DOHH2 (cell line): ENCODE data around the gene MOB2.
A peak's percentile ranks its signal among the peaks of the same experiment; 100 is the strongest.

Source experiments
- H3F3A ChIP-seq: fragments of 200-600 bp; sonication (generic), shearing (Covaris generic); 2 replicates; pipeline ENCODE4 v1.6.0; 2016; ENCODE audit warnings: antibody characterized with exemption, mild to moderate bottlenecking; ENCODE audit not compliant: control insufficient read depth, insufficient read depth
- H3K27ac ChIP-seq: fragments of 200-600 bp; sonication (generic); 2 replicates; pipeline ENCODE4 v1.5.1; 2014; ENCODE audit warnings: low read depth, mild to moderate bottlenecking, low read length, moderate library complexity
- H3K27me3 ChIP-seq: fragments of 200-600 bp; sonication (generic); 2 replicates; pipeline ENCODE4 v1.6.1; 2014; ENCODE audit warnings: mild to moderate bottlenecking, low read length, mixed read lengths; ENCODE audit not compliant: control insufficient read depth
- H3K36me3 ChIP-seq: fragments of 200-600 bp; sonication (generic); 2 replicates; pipeline ENCODE4 v1.6.1; 2014; ENCODE audit warnings: mild to moderate bottlenecking, low read length, moderate library complexity, mixed read lengths; ENCODE audit not compliant: control insufficient read depth
- H3K4me1 ChIP-seq: fragments of 200-600 bp; sonication (generic); 2 replicates; pipeline ENCODE4 v1.6.1; 2014; ENCODE audit warnings: mild to moderate bottlenecking, low read length, mixed read lengths; ENCODE audit not compliant: control insufficient read depth
- H3K4me2 ChIP-seq: fragments of 200-600 bp; sonication (generic); 2 replicates; pipeline ENCODE4 v1.6.0; 2014; ENCODE audit warnings: mild to moderate bottlenecking, low read length, moderate library complexity
- H3K4me3 ChIP-seq: fragments of 200-600 bp; sonication (generic); 2 replicates; pipeline ENCODE4 v1.5.1; 2014; ENCODE audit warnings: mild to moderate bottlenecking, low read length, mixed read lengths
- H3K79me2 ChIP-seq: fragments of 200-600 bp; sonication (generic); 2 replicates; pipeline ENCODE4 v1.6.1; 2014; ENCODE audit warnings: mild to moderate bottlenecking, low read length, mixed read lengths; ENCODE audit not compliant: control insufficient read depth
- H3K9me2 ChIP-seq: fragments of 200-600 bp; sonication (generic); replicated peaks from 2 replicates; pipeline ENCODE4 v1.6.1; 2014; ENCODE audit warnings: mild to moderate bottlenecking, low read length, mixed read lengths; ENCODE audit not compliant: control insufficient read depth
- H3K9me3 ChIP-seq: fragments of 200-600 bp; sonication (generic); 2 replicates; pipeline ENCODE4 v1.6.1; 2014; ENCODE audit warnings: antibody characterized with exemption, low read length, mixed read lengths; ENCODE audit not compliant: control insufficient read depth, insufficient read depth
- H4K20me1 ChIP-seq: fragments of 200-600 bp; sonication (generic); 2 replicates; pipeline ENCODE4 v1.6.0; 2014; ENCODE audit warnings: low read depth, mild to moderate bottlenecking, antibody characterized with exemption, low read length, moderate library complexity; ENCODE audit not compliant: control insufficient read depth, insufficient read depth
- EZH2phosphoT487 ChIP-seq: fragments of 200-600 bp; sonication (generic); IDR thresholded peaks from 2 replicates; pipeline ENCODE4 v1.6.1; 2017; ENCODE audit warnings: borderline replicate concordance, mild to moderate bottlenecking, antibody characterized with exemption, low read length, moderate library complexity, mixed read lengths
- TF ChIP-seq, protein P1 (sequence below): fragments of 200-600 bp; sonication (generic); IDR thresholded peaks from one replicate; pipeline ENCODE4 v1.5.1; 2014; ENCODE audit warnings: antibody characterized with exemption, mild to moderate bottlenecking, low read depth, low read length; ENCODE audit not compliant: poor library complexity, severe bottlenecking

The MOB2 gene

GRCh38 chr11:1506981-1507380 lies 20.4 kb upstream of the MOB2 start:
- Histone ChIP-seq H3K9me2 (no peaks in the 10 kb centered on the region), H3K36me3 (no peaks in the 10 kb centered on the region), H3K4me2 (no peak overlapping the region), H3K79me2 (peaks cover 66% of the 10 kb centered on the region), H3K4me1 (peaks cover 4% of the 10 kb centered on the region; the same call in 1 of the 2 replicates), H3K27me3 (no peaks in the 10 kb centered on the region), H3F3A (peaks cover under 1% of the 10 kb centered on the region; the same call in 1 of the 2 replicates), H3K9me3 (peaks cover 6% of the 10 kb centered on the region; the same call in 1 of the 2 replicates), H3K4me3 (no peak overlapping the region), H4K20me1 (peaks cover 5% of the 10 kb centered on the region), H3K27ac (no peak overlapping the region)
- no peak for TF ChIP-seq EZH2phosphoT487
- TF ChIP-seq, protein P1, sequence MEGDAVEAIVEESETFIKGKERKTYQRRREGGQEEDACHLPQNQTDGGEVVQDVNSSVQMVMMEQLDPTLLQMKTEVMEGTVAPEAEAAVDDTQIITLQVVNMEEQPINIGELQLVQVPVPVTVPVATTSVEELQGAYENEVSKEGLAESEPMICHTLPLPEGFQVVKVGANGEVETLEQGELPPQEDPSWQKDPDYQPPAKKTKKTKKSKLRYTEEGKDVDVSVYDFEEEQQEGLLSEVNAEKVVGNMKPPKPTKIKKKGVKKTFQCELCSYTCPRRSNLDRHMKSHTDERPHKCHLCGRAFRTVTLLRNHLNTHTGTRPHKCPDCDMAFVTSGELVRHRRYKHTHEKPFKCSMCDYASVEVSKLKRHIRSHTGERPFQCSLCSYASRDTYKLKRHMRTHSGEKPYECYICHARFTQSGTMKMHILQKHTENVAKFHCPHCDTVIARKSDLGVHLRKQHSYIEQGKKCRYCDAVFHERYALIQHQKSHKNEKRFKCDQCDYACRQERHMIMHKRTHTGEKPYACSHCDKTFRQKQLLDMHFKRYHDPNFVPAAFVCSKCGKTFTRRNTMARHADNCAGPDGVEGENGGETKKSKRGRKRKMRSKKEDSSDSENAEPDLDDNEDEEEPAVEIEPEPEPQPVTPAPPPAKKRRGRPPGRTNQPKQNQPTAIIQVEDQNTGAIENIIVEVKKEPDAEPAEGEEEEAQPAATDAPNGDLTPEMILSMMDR = no peak

DNA sequence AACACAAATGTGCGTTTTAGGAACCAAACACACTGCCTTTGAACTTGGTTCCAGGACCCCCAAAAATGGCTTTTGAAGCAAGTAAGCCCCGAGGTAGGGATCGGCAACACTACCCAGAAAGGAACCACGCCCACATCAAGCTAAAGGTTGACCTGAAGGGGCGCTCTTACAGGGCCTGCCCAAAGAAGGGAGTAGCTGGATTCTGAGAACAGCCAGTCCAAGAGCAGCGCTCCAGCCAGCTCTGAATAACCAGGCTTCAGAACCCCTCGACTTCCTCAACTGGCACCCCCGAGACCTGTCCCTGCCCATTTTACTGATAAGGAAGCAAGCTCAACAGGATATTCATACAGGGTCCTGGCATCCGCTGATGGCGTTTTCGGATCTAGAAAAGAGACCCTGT lies 18.9 kb upstream of the MOB2 start:
- no peak overlapping the region for H3K4me3 ChIP-seq
- peaks cover 4% of the 10 kb centered on the region; the same call in 1 of the 2 replicates for H3K4me1 ChIP-seq
- no peaks in the 10 kb centered on the region for H3K9me2 ChIP-seq
- no peak overlapping the region for H3K27ac ChIP-seq
- H3K4me2 ChIP-seq = no peak overlapping the region
- H3K9me3 ChIP-seq = peaks cover 11% of the 10 kb centered on the region; the same call in 1 of the 2 replicates
- no peaks in the 10 kb centered on the region for H3K27me3 ChIP-seq
- H4K20me1 ChIP-seq = peaks cover 5% of the 10 kb centered on the region; the same call in 1 of the 2 replicates
- TF ChIP-seq, protein P1 = peak; percentile 11
- no peak for TF ChIP-seq EZH2phosphoT487
- no peaks in the 10 kb centered on the region for H3F3A ChIP-seq
- H3K36me3 ChIP-seq = no peaks in the 10 kb centered on the region
- H3K79me2 ChIP-seq = peaks cover 72% of the 10 kb centered on the region

DNA sequence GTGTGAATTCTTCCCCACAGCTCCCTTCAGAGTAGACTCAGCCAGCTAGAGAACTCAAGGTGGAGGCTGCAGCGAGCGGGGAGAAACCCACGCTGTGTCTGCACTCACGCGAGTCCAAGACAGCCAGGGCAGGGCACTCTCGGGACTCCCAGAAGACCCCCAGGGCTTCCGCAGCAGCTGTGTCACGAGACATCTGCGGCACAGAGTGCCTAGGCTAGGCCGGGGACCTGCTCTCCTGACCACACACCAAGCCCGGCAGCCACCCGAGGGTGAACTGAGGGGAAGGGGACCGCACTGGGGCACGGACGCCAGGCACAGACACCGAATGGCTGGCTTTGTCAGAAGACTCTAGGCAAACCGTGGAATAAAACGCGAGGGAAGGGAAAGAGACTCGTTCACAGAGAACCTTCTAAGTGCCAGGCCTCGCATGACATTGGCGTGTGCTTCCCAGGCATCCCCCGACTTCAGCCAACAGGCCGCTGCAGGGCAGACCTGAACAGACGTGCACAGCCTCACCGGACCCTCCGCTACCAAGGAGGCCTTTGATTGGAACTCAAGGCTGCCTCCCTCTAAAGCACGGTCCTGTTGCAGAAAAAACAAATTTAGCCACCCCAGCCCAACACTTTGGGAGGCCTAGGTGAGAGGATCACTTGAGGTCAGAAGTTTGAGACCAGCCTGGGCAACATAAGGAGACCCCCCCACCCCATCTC lies 18.2 kb upstream of the MOB2 start:
- H3K4me1 ChIP-seq = peaks cover 4% of the 10 kb centered on the region; the same call in 1 of the 2 replicates
- no peaks in the 10 kb centered on the region for H3K27me3 ChIP-seq
- no peaks in the 10 kb centered on the region for H3K9me2 ChIP-seq
- no peaks in the 10 kb centered on the region for H3F3A ChIP-seq
- H4K20me1 ChIP-seq = peaks cover 5% of the 10 kb centered on the region; the same call in 1 of the 2 replicates
- H3K27ac ChIP-seq = no peak overlapping the region
- H3K4me3 ChIP-seq = no peak overlapping the region
- TF ChIP-seq, protein P1 = no peak
- TF ChIP-seq EZH2phosphoT487 = no peak
- no peaks in the 10 kb centered on the region for H3K36me3 ChIP-seq
- no peak overlapping the region for H3K4me2 ChIP-seq
- H3K79me2 ChIP-seq = peaks cover 73% of the 10 kb centered on the region
- H3K9me3 ChIP-seq = peaks cover 11% of the 10 kb centered on the region; the same call in 1 of the 2 replicates
